Brain pericyte (primary cell): ENCODE results near the gene EXOC3.
"Not testable (repeated sequence)": the region's sequence is repeated elsewhere in the genome, so short reads cannot be mapped to it uniquely, and the experiment has no call there.

ENCODE experiments used
- DNase-seq: peaks from one replicate; pipeline ENCODE4 v3.0.0-alpha.2; 2012; ENCODE audit warnings: low read depth, low spot score

EXOC3 gene

DNA sequence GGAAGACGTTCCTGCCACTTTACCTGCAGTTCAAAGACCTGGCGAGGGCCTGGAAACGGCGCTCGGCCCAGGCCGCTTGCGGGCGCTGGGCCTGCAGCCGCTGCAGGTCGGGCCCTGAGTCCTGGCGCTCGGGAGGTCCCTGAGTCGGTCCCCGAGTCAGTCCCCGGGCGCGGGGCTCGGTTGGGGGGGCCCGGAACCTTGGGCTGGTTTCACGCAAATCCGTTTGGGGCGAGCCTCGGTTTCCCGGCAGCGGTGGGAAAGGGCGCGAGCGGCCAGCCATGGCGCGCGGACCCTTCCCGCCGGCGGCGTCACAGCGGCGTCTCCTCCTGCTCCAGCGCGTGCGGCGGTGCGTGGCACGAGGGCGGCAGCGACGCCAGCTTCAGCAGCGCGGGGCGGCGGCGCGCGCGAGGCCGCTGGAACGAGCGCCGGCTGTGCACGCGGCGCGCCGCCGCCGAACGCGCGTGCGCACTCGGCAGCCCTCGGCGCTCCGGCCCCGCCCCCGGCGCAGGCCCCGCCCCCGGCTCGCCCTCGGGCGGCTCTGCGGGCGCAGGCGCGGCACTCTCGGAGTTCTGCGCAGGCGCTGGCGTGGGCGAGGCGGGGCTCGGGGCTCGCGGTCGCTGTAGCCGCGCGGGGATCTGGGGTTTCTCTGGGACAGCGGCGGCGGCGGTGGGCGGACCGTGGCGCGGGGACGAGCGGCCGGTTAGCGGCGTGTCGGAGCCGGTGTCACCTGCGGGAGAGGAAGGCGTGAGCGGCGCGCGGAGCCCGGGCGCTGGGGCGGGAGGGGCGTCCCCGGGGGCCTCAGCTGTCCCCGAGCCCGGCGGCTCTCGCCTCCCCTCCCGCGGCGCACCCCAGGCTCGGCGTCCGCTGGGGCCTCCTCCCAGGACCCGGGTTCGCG lies 29.9 kb downstream of the EXOC3 start:
- no peak for DNase-seq

- DNase-seq: no peak
Measured at GRCh38 chr5:473551-474192, 30.7 kb downstream of the EXOC3 start.

- DNase-seq: not testable (repeated sequence)
Measured at GRCh38 chr5:474232-474839, 31.4 kb downstream of the EXOC3 start.

- DNase-seq: no peak
Measured at GRCh38 chr5:474840-475661, 32.1 kb downstream of the EXOC3 start.

- no peak for DNase-seq
Measured at GRCh38 chr5:475704-476101, 32.7 kb downstream of the EXOC3 start.

GRCh38 chr5:476102-476813 lies 33.3 kb downstream of the EXOC3 start:
- DNase-seq: no peak

GRCh38 chr5:476814-477175 lies 33.8 kb downstream of the EXOC3 start:
- DNase-seq: no peak

- DNase-seq: no peak
Measured at GRCh38 chr5:477247-477646, 34.3 kb downstream of the EXOC3 start.

DNA sequence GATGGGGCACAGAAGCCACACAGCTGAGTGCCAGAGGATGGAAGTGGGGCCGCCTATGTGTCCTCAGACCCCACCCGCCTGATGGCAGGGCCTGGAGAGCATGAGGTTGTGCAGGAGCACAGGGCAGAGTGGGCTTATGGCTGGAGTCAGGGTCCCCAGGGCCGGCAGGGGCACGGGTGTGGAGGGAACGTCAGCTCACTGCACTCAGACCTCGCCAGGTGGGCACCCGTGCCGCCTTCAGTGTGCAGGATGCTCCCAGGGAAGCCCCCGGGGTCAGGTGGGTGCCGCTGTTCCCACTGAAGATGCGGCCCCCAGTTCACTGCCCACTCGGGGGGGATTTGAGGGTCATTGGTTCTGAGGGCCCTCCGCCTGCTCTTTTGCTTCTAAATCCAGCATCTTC lies 34.9 kb downstream of the EXOC3 start:
- DNase-seq: no peak

DNA sequence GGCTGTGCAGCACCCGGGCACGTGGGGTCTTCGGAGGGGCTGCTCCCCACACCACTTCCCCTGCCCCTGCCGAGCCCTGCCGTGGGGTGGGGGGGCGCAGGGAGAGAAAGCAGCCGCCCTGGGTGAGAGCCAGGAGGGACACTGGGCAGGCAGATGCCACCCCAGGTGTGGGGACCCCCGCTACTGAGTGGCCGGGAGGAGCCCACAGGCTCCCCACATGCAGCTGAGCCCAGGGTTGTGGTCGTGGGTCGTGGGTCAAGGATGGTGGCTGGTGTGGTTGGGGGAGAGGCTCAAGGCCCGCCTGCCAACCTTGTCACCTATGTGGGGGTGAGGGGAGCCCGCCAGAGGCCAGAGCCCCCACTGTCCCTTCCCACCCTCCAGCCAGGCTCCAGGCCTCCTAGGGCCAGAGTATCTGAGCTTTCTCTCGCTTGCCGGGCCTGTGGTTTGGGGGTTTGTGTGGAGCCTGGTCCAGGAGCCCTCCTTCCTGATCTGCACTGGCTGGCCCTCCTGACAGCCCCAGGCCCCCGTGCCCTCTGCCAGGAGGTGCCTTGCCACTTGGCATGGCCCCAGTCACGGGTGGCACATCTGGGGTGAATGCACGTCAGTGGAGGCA lies 35.5 kb downstream of the EXOC3 start:
- no peak for DNase-seq

GRCh38 chr5:478982-479535 lies 36.1 kb downstream of the EXOC3 start:
- DNase-seq: no peak

DNA sequence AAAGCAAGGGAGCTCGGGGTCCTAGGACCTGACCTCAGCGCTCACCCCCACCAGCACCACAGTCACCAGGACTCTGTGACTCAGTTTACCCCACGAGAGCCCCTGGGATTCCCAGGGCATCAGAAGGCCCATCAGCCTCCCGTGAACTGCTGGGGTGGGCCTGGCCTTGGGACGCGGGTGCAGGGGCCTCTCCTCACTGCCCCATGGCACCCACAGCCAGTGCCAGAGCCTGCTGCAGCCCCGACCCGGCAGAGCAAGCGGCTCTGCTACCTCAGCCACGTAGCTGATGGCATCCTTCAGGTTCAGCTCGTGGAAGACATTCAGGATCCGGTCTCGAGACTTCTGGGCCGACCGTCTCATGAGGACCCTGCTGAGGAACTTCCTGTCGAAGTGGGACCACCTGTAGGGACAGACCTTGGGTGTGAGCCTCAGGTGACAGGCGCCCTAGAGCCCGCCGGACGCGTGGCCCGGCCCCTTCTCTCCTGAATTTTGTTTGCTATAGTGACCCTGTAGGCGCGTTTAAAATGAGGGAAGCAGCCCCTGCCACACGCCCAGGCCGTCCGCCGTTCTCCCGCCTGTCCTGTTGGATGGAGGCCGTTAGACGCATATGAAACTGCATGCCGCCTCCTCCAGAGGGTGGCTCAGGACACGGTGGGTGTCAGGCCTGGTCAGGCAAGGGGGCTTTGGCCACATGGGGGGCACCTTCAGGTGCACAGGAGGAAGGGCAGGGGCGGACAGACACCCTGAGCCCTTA lies 36.8 kb downstream of the EXOC3 start:
- no peak for DNase-seq

DNA sequence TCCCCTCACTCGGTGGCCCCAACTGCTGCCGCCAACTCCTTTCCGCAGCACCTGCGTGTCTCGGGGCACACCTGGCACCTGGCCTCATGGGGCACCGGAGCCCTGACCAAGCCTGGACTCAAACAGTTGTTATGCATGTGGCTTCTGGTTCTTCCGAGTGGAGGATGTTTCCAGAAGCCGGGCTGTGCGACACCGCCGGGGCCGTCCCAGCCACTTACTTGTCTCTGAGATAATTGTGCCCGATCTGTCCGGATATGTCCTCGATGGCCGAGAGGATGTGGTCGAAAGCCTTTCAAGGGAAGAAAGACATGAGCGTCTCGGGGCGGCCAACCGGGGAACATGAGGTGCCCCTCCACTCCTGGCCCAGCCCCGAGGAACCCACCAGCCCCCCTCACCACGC lies 38.4 kb downstream of the EXOC3 start:
- DNase-seq: no peak

- DNase-seq: no peak
Measured at GRCh38 chr5:482021-482420, 39.0 kb downstream of the EXOC3 start.

DNA sequence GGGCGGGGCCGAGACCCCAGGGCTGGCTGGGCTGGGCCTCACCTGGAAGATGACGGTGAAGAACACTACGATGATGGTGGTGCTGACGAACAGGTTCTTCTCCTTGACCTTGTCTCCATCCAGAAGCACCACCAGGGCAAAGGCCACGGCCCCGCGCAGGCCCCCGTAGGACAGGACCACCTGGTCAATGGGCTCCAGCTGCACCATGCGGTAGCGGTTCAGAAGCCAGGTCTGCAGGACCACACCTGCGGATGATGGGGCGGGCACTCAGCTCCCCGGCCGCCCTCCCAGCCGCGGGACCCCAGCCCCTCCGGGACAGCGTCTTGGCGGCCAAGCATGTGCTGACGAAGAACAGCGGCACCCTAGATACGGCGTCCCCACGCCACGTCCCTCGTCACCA lies 39.5 kb downstream of the EXOC3 start:
- no peak for DNase-seq

- DNase-seq: no peak
Measured at GRCh38 chr5:483011-483410, 40.0 kb downstream of the EXOC3 start.

DNA sequence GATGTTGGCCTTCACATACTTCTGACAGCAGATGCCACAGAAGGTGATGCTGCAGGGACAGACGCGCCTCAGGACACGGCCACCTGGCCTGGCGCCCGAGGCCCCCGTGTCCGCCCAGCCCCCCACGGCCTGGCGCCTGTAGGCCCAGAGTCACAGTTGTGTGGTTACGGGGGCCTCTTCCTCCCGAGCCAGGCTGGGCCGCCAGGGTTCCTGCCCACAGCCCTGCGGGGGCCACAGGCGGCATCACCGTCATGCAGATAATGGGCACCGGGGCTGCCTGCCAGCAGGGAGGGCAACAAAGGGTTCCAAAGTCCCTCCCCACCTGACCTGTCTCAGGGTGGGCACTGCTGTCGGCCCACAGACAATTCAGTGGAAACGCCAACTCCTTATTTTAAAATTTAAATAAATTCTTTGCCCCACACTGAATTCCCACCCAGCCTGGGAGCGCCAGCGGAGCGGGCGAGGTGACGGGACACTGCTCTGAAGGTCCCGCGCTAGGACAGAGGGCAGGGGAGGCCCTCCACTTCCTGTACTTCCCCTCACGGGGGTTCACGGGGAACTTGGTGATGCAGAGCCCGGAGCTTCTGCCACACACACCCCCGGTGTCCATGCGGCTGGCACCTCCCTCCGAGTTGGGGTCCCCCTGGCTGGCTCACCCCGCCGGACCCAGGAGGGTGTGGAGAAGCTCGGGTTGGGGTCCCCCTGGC lies 40.6 kb downstream of the EXOC3 start:
- DNase-seq: no peak

- DNase-seq: no peak
Measured at GRCh38 chr5:484556-484955, 41.6 kb downstream of the EXOC3 start.
